Tibial nerve (tissue), 4 donors: ENCODE results near the gene CEP350. TPM values are rescaled to one million over a fixed set of nuclear protein-coding genes. Genes with fewer than 3 reads are reported as not detected.

ENCODE experiments used
- DNase-seq, 2 donors: peaks; one replicate each; pipeline ENCODE4 v3.0.0-alpha.2; 2019; ENCODE audit warnings: low spot score in 2 of 2
- H3K27ac ChIP-seq, 4 donors: fragments of 200-600 bp; sonication (generic) in 3 of 4; one replicate each; pipeline ENCODE4 v1.5.1; 2017 to 2019; ENCODE audit warnings: mild to moderate bottlenecking in 1 of 4
- H3K27me3 ChIP-seq, 2 donors: fragments of 200-600 bp; sonication (generic) in 1 of 2; one replicate each; pipeline versions ENCODE4 v1.5.1 to v1.6.0; 2017 to 2019
- H3K36me3 ChIP-seq, 3 donors: fragments of 200-600 bp; sonication (generic); one replicate each; pipeline ENCODE4 v1.5.1; 2018 to 2019
- H3K4me1 ChIP-seq, 4 donors: fragments of 200-600 bp; sonication (generic) in 3 of 4; one replicate each; pipeline ENCODE4 v1.5.1; 2017 to 2019
- H3K4me3 ChIP-seq, 4 donors: fragments of 200-600 bp; sonication (generic) in 3 of 4; one replicate each; pipeline ENCODE4 v1.5.1; 2017 to 2019; ENCODE audit warnings: mild to moderate bottlenecking in 1 of 4, moderate library complexity in 1 of 4
- H3K9me3 ChIP-seq, 4 donors: fragments of 200-600 bp; sonication (generic) in 3 of 4; one replicate each; pipeline ENCODE4 v1.5.1; 2017 to 2019
- EP300 ChIP-seq, 2 donors: sonication (generic); formaldehyde crosslinking; IDR thresholded peaks; one replicate each; pipeline ENCODE4 v1.6.1; 2017; ENCODE audit warnings: antibody characterized with exemption in 2 of 2, mild to moderate bottlenecking in 1 of 2
- POLR2A ChIP-seq, 2 donors: fragments of 450-650 bp; IDR thresholded peaks; one replicate each; pipeline ENCODE4 v1.6.1; 2017; ENCODE audit warnings: antibody characterized with exemption in 2 of 2, mild to moderate bottlenecking in 2 of 2, moderate library complexity in 2 of 2
- WGBS, 2 donors: methylation state at CpG; one replicate each; pipeline ENCODE4 v1.1.5; 2018; 5-methylcytosine and 5-hydroxymethylcytosine counted together
- total RNA-seq, 4 donors: library from RNA; depleted of rRNA; stranded (reverse); fragments of >200 nt; gene quantifications; one replicate each; pipeline ENCODE4 v1.1.0, GENCODE V29; 2016
- TF ChIP-seq, protein P1 (sequence below), 5 experiments: fragments of 200-600 bp in 3 of 5; fragments of 450-650 bp in 2 of 5; sonication (generic) in 3 of 5; IDR thresholded peaks; one replicate each; pipeline ENCODE4 v1.5.1; 2016 to 2019; ENCODE audit warnings: antibody characterized with exemption in 5 of 5, mild to moderate bottlenecking in 3 of 5, moderate library complexity in 2 of 5

The CEP350 gene
- total RNA-seq, 4 donors from 2014 or later, result 82.6 to 112 (median 94.9) TPM

DNA sequence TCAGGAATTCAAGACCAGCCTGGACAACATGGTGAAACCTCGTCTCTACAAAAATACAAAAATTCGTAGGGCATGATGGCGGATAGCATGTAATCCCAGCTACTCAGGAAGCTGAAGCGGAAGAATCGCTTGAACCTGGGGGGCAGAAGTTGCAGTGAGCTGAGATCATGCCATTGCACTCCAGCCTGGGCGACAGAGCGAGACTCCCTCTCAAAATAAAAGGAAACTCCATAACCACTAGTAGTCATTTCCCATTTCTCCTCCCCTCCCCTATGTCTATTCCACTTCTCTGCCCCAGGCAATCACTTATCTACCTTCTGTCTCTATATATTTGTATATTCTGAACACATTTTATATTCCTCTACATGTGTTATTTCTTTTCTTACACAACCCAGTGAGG, 4.0 kb upstream of the CEP350 start:
- H3K36me3 ChIP-seq, result no peaks in the 10 kb centered on the region
- no peak for TF ChIP-seq EP300 (IDR thresholded peaks at IDR 0.05)
- TF ChIP-seq POLR2A (IDR thresholded peaks at IDR 0.05), result no peak
- TF ChIP-seq, protein P1, sequence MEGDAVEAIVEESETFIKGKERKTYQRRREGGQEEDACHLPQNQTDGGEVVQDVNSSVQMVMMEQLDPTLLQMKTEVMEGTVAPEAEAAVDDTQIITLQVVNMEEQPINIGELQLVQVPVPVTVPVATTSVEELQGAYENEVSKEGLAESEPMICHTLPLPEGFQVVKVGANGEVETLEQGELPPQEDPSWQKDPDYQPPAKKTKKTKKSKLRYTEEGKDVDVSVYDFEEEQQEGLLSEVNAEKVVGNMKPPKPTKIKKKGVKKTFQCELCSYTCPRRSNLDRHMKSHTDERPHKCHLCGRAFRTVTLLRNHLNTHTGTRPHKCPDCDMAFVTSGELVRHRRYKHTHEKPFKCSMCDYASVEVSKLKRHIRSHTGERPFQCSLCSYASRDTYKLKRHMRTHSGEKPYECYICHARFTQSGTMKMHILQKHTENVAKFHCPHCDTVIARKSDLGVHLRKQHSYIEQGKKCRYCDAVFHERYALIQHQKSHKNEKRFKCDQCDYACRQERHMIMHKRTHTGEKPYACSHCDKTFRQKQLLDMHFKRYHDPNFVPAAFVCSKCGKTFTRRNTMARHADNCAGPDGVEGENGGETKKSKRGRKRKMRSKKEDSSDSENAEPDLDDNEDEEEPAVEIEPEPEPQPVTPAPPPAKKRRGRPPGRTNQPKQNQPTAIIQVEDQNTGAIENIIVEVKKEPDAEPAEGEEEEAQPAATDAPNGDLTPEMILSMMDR (IDR thresholded peaks at IDR 0.05), result no peak
- no peak overlapping the region for H3K27ac ChIP-seq
- 81 to 82% methylated on average over 7 of the region's 7 CpGs for WGBS, 2 donors
- no peaks in the 10 kb centered on the region for H3K27me3 ChIP-seq
- H3K4me3 ChIP-seq, result no peak overlapping the region
- no peaks in the 10 kb centered on the region for H3K9me3 ChIP-seq
- H3K4me1 ChIP-seq, result peaks cover 0 to 8% (median 2%) of the 10 kb centered on the region in 4 donors
- no peak for DNase-seq

DNA sequence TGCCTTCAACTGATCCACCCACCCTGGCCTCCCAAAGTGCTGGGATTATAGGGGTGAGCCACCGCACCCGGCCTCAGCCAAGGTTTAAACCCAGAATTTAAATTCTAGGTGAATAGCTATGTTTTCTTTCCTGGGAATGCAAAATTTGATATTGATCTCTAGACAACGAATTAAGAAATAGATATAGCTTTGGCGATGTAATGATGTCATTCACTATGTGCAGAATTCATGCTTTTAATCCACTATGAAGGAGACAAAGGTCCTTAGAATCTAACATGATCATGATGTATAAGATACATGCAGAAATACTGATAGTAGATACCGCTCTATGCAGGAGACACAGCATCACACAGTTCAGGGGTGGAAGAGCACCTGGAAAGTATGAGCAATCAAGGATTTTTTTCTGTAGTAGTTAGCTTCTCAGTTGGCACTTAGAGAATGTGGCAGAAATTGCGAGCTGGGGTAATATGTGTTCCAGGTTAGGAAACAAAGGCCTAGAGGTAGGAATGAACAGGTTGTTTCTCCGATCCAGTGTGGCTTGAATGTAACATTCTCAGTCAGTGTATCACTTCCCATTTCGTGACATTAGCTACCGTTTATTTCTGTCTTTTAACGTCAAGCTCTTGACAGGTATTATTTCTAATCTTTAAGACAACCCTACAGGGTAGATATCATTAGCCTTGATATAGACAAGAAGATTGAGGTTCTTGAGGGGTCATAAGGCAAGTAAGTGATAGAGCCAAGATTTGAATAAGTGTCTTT, 3.0 kb upstream of the CEP350 start:
- no peak for TF ChIP-seq EP300 (IDR thresholded peaks at IDR 0.05)
- no peak for TF ChIP-seq POLR2A (IDR thresholded peaks at IDR 0.05)
- H3K27ac ChIP-seq, result no peak overlapping the region
- H3K4me1 ChIP-seq, result peaks cover 0 to 16% (median 8%) of the 10 kb centered on the region in 4 donors
- whole genome bisulfite sequencing, 2 donors, result 87 to 92% methylated on average over 10 of the region's 10 CpGs
- DNase-seq, result no peak
- H3K36me3 ChIP-seq, result no peaks in the 10 kb centered on the region
- no peaks in the 10 kb centered on the region for H3K9me3 ChIP-seq
- H3K27me3 ChIP-seq, result no peaks in the 10 kb centered on the region
- H3K4me3 ChIP-seq, result no peak overlapping the region

DNA sequence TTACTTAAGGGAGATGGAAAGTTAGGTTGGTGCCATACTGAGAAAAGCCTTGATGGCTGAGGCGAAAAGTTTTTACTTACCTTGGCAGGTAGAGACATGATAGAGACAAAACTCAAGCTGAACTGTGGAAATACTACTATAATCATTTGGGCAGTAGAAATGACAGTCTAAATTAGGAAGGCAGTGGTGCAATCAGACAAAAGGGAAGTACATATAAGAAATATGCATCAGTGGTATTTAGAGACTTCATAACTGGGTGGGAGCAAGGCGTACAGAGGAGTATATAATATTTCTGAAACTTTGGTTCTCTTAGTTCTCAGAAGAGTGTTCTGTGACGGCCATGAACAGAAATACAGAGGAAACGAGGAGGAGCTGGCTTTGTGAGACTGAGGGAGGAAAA, 2.4 kb upstream of the CEP350 start:
- Histone ChIP-seq H3K4me1 (peaks cover 0 to 22% (median 14%) of the 10 kb centered on the region in 4 donors), H3K36me3 (no peaks in the 10 kb centered on the region), H3K27ac (no peak overlapping the region), H3K4me3 (no peak overlapping the region), H3K27me3 (no peaks in the 10 kb centered on the region), H3K9me3 (no peaks in the 10 kb centered on the region)
- TF ChIP-seq EP300 (IDR thresholded peaks at IDR 0.05), result no peak
- TF ChIP-seq POLR2A (IDR thresholded peaks at IDR 0.05), result no peak
- TF ChIP-seq, protein P1 (IDR thresholded peaks at IDR 0.05), result no peak
- no peak for DNase-seq
- WGBS, 2 donors, result 83 to 90% methylated on average over 4 of the region's 4 CpGs

DNA sequence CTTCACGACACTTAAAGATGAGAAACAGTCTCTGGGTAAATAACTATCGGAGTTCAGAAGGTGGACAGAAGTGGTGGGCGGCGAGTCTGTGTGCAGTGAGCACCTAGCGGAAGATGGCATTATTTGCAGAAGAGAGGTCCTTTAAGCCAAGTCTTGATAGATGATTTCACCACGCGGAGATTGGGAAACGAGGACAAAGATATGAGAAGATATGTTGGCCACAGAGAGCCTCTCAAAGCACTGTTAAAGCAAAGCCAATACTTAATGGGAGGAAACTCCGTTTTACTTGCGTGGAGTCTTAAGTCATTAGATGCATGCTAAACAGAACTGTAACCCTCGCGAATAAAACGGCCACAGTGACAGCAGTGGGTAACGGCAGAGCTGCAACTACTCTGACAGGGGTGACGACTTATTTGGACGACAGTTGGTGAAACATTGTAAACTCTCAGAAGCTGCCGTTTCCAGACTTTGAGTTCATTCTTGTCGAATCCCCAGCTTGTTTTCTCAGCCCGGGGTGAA, 577 bp upstream of the CEP350 start:
- no peak for TF ChIP-seq POLR2A (IDR thresholded peaks at IDR 0.05)
- TF ChIP-seq, protein P1 (IDR thresholded peaks at IDR 0.05), result no peak
- TF ChIP-seq EP300 (IDR thresholded peaks at IDR 0.05), result no peak
- Histone ChIP-seq H3K4me3 (peak overlapping the region; percentile 75 to 99 (median 78)), H3K4me1 (peaks cover 0 to 40% (median 21%) of the 10 kb centered on the region in 4 donors), H3K9me3 (no peaks in the 10 kb centered on the region), H3K36me3 (no peaks in the 10 kb centered on the region), H3K27me3 (no peaks in the 10 kb centered on the region), H3K27ac (peak overlapping the region; percentile 85 to 97 (median 94))
- WGBS, 2 donors, result 3 to 5% methylated on average over 19 of the region's 19 CpGs
- peak in 1 of 2 donors; percentile 70 for DNase-seq

DNA sequence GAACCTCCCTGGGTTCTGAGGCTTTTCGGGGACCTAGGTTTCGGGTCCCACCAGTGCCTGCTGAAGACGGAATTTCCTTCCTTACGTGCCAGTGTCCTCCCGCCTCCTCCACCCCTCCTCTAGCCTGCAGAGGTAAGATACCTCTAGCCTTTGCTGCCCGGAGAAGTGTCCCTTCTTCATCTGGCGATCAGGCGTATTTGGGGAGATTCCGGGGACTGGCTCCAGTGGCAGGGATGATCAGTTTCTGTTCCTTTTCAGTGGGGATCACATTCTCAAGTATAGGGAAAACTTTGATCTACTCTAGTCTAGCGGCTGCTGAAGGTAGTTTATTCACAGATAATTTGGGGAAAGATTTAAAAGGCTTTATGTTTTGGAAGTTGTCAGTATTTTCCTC, 674 bp downstream of the CEP350 start:
- DNase-seq, result peak in 1 of 2 donors; percentile 14
- no peaks in the 10 kb centered on the region for H3K9me3 ChIP-seq
- WGBS, 2 donors, result 0 to 1% methylated on average over 9 to 10 of the region's 10 CpGs
- peak overlapping the region; percentile 75 to 99 (median 78) for H3K4me3 ChIP-seq
- TF ChIP-seq, protein P1 (IDR thresholded peaks at IDR 0.05), result no peak
- TF ChIP-seq EP300 (IDR thresholded peaks at IDR 0.05) (no peak), POLR2A (IDR thresholded peaks at IDR 0.05) (no peak)
- no peaks in the 10 kb centered on the region for H3K27me3 ChIP-seq
- H3K36me3 ChIP-seq, result no peaks in the 10 kb centered on the region
- peaks cover 0 to 40% (median 21%) of the 10 kb centered on the region in 4 donors for H3K4me1 ChIP-seq
- H3K27ac ChIP-seq, result peak overlapping the region; percentile 85 to 97 (median 94)
